Mesendoderm (in vitro differentiated cells): ENCODE results near the gene AQP12A.
A peak's percentile ranks its signal among the peaks of the same experiment; 100 is the strongest.
"Not testable (repeated sequence)": the region's sequence is repeated elsewhere in the genome, so short reads cannot be mapped to it uniquely, and the experiment has no call there.

ENCODE experiments used
- DNase-seq: peaks from one replicate; pipeline ENCODE4 v3.0.0; 2013
- H2AK5ac ChIP-seq: 2 replicates; pipeline ENCODE4 v1.6.1; 2013; ENCODE audit warnings: low read length, inconsistent platforms
- H2BK120ac ChIP-seq: 2 replicates; pipeline ENCODE4 v1.6.1; 2013; ENCODE audit warnings: low read depth, mild to moderate bottlenecking, low read length, moderate library complexity, mixed read lengths
- H2BK15ac ChIP-seq: replicated peaks from 2 replicates; pipeline ENCODE4 v1.6.1; 2013; ENCODE audit warnings: low read depth, mild to moderate bottlenecking, moderate library complexity
- H2BK5ac ChIP-seq: 2 replicates; pipeline ENCODE4 v1.6.1; 2013; ENCODE audit warnings: low read length, inconsistent platforms
- H3K18ac ChIP-seq: 2 replicates; pipeline ENCODE4 v1.6.1; 2013; ENCODE audit warnings: mild to moderate bottlenecking, low read length, mixed read lengths
- H3K23ac ChIP-seq: one replicate; pipeline ENCODE4 v1.6.1; 2013; ENCODE audit warnings: low read length
- H3K27ac ChIP-seq: 2 replicates; pipeline ENCODE4 v1.5.1; 2013; ENCODE audit warnings: low read depth, mild to moderate bottlenecking, inconsistent platforms, low read length, moderate library complexity
- H3K27me3 ChIP-seq: 2 replicates; pipeline ENCODE4 v1.6.1; 2013; ENCODE audit warnings: low read length, control low read depth, mild to moderate bottlenecking, inconsistent platforms; ENCODE audit not compliant: insufficient read depth, poor library complexity
- H3K36me3 ChIP-seq: 2 replicates; pipeline ENCODE4 v1.6.1; 2013; ENCODE audit warnings: low read length, inconsistent platforms; ENCODE audit not compliant: control insufficient read depth, insufficient read depth
- H3K4ac ChIP-seq: one replicate; pipeline ENCODE4 v1.6.1; 2013; ENCODE audit warnings: low read depth, mild to moderate bottlenecking, low read length, moderate library complexity
- H3K4me1 ChIP-seq: 2 replicates; pipeline ENCODE4 v1.6.1; 2013; ENCODE audit warnings: low read depth, low read length, inconsistent platforms; ENCODE audit not compliant: control insufficient read depth
- H3K4me2 ChIP-seq: 2 replicates; pipeline ENCODE4 v1.6.1; 2013; ENCODE audit warnings: low read length
- H3K4me3 ChIP-seq: 2 replicates; pipeline ENCODE4 v1.5.1; 2013; ENCODE audit warnings: mild to moderate bottlenecking, low read length
- H3K56ac ChIP-seq: one replicate; pipeline ENCODE4 v1.6.1; 2013; ENCODE audit warnings: low read length
- H3K79me1 ChIP-seq: 2 replicates; pipeline ENCODE4 v1.6.1; 2013; ENCODE audit warnings: low read length, inconsistent platforms
- H3K79me2 ChIP-seq: 2 replicates; pipeline ENCODE4 v1.6.1; 2013; ENCODE audit warnings: mild to moderate bottlenecking, low read length; ENCODE audit not compliant: control insufficient read depth, insufficient read depth
- H3K9ac ChIP-seq: 2 replicates; pipeline ENCODE4 v1.6.1; 2013; ENCODE audit warnings: low read length, inconsistent platforms
- H4K5ac ChIP-seq: one replicate; pipeline ENCODE4 v1.6.1; 2013; ENCODE audit warnings: low read length
- H4K8ac ChIP-seq: one replicate; pipeline ENCODE4 v1.6.1; 2013; ENCODE audit warnings: low read depth, mild to moderate bottlenecking, control low read depth, low read length, moderate library complexity
- WGBS: extraction: QIAGEN DNeasy Blood & Tissue Kit; methylation state at CpG from one replicate; pipeline ENCODE4 v1.1.7; 2013; ENCODE audit warnings: low lambda C conversion rate, missing lambda C conversion rate; ENCODE audit not compliant: insufficient coverage; ENCODE audit errors: extremely low coverage; 5-methylcytosine and 5-hydroxymethylcytosine counted together

AQP12A gene

GRCh38 chr2:240682431-240683224 lies 9.0 kb upstream of the AQP12A start, which contains the start of gene AQP12B:
AQP12B (minus strand) TSS chr2:240682885; CDS start chr2:240682837, 48 bp downstream.
- H4K5ac ChIP-seq, H3K4me2 ChIP-seq, H3K18ac ChIP-seq, H3K4me1 ChIP-seq, H2BK15ac ChIP-seq, H3K56ac ChIP-seq, H3K4ac ChIP-seq, H4K8ac ChIP-seq, H3K9ac ChIP-seq, DNase-seq, H3K4me3 ChIP-seq, H2AK5ac ChIP-seq, H3K23ac ChIP-seq, H3K27me3 ChIP-seq, H3K36me3 ChIP-seq, H3K79me2 ChIP-seq, H2BK5ac ChIP-seq, H3K27ac ChIP-seq, H2BK120ac ChIP-seq, H3K79me1 ChIP-seq: not testable (repeated sequence)
- WGBS, result no CpG with 5 or more reads among the region's 37 CpGs

- H3K27me3 ChIP-seq, H3K4me2 ChIP-seq: not testable (repeated sequence)
Measured at GRCh38 chr2:240683329-240683979, 8.2 kb upstream of the AQP12A start.

DNA sequence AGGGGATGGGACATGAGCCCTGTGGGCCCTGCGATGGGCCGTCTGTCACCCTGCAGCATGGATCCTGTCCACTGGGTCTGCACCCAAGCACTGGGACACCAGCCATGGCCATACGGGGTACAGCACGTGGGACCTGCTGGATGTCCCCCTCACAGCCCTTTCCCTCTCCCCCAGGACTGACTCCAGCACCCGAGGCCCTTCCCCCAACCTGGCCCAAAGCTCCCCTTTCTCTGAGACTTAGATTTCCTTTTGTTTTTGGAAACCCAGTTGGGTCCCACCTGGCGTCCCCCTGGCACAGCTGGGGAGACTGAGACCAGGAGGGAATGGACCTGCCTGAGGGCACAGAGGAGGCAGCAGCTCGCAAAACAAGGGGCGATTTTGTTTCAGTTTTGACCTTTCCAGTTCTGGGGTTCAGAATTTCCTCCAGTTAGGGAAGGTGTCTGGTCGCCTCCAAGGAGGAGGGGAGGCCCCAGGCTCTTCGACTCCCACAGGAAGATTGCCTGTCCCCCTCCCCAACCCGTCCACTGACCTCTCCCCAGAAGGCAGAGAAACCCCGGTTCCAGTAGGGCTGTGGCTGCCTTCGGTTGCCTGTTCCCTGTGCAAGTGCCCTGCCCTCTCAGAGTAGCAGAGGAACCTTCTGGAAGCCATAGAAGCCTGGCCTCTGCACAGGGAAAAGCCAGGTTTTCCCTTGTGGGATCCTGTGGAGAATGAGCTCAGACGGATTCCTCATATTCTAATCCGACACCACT lies 7.5 kb upstream of the AQP12A start:
- not testable (repeated sequence) for H4K5ac ChIP-seq, H2BK15ac ChIP-seq, H3K79me2 ChIP-seq, H3K79me1 ChIP-seq, DNase-seq, H2BK5ac ChIP-seq, H3K23ac ChIP-seq, H3K4me1 ChIP-seq, H4K8ac ChIP-seq, H3K4me3 ChIP-seq, H3K18ac ChIP-seq, H3K36me3 ChIP-seq, H3K4ac ChIP-seq, H3K27me3 ChIP-seq, H3K4me2 ChIP-seq, H3K9ac ChIP-seq, H3K27ac ChIP-seq, H2BK120ac ChIP-seq, H2AK5ac ChIP-seq, H3K56ac ChIP-seq
- no CpG with 5 or more reads among the region's 15 CpGs for WGBS

More at GRCh38 chr2:240683329-240683979, 8.2 kb upstream of the AQP12A start:
- H3K4me3 ChIP-seq, H3K56ac ChIP-seq, H3K4me1 ChIP-seq, H3K23ac ChIP-seq, H4K5ac ChIP-seq, DNase-seq, H3K79me1 ChIP-seq, H3K9ac ChIP-seq, H2AK5ac ChIP-seq, H3K36me3 ChIP-seq, H3K4ac ChIP-seq, H4K8ac ChIP-seq, H3K79me2 ChIP-seq, H2BK120ac ChIP-seq, H2BK5ac ChIP-seq, H2BK15ac ChIP-seq, H3K18ac ChIP-seq, H3K27ac ChIP-seq: not testable (repeated sequence)
- no CpG with 5 or more reads among the region's 15 CpGs for WGBS

DNA sequence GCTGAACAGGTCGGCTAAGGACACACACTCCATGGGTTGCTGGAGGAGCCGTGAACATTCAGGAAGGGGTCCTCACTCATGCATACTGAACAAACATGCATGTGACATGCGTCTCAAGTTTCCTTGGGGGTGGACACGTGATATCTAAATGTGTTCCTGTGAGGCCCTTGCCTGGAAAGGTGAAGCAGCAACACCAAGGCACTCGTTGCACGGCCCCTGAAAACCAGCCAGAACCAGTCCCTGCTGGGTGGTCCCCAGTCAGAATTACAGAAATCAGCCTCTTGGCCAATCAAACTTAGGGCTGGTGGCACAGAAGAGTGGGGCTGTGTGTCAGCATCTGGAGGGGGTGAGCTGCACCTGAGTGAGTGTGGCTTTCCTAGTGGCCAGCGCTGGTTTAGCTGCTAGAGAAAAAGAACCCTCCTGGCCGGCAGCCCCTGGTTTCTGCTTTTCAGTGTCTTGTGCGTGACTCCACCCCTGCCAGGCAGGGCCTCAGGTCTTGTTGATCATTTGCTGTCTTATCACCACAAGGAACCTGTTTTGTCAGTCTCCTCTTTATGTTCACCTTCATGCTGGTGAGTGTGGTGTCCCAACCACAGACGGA lies 5.8 kb upstream of the AQP12A start:
- Histone ChIP-seq H4K8ac (no peak overlapping the region), H2BK5ac (no peak overlapping the region), H3K79me1 (no peaks in the 10 kb centered on the region), H3K4ac (no peak overlapping the region), H3K27me3 (no peaks in the 10 kb centered on the region), H3K18ac (no peak overlapping the region), H3K27ac (no peak overlapping the region), H4K5ac (no peak overlapping the region), H2BK15ac (no peak overlapping the region), H3K79me2 (no peaks in the 10 kb centered on the region), H2AK5ac (no peak overlapping the region), H3K36me3 (no peaks in the 10 kb centered on the region), H3K56ac (no peak overlapping the region), H3K4me3 (no peak overlapping the region), H2BK120ac (no peak overlapping the region), H3K4me2 (no peak overlapping the region), H3K23ac (no peak overlapping the region), H3K9ac (no peak overlapping the region), H3K4me1 (no peaks in the 10 kb centered on the region)
- no CpG with 5 or more reads among the region's 10 CpGs for WGBS
- DNase-seq, result peak; percentile 65

GRCh38 chr2:240686460-240686859 lies 5.2 kb upstream of the AQP12A start:
- Histone ChIP-seq H3K4me2 (no peak overlapping the region), H3K27me3 (no peaks in the 10 kb centered on the region), H4K5ac (no peak overlapping the region), H4K8ac (no peak overlapping the region), H2AK5ac (no peak overlapping the region), H3K4me1 (no peaks in the 10 kb centered on the region), H3K18ac (no peak overlapping the region), H3K27ac (no peak overlapping the region), H3K9ac (no peak overlapping the region), H2BK120ac (no peak overlapping the region), H3K79me2 (no peaks in the 10 kb centered on the region), H3K23ac (no peak overlapping the region), H2BK15ac (no peak overlapping the region), H3K4me3 (no peak overlapping the region), H3K79me1 (no peaks in the 10 kb centered on the region), H3K56ac (no peak overlapping the region), H2BK5ac (no peak overlapping the region), H3K4ac (no peak overlapping the region), H3K36me3 (no peaks in the 10 kb centered on the region)
- WGBS, result no CpG with 5 or more reads among the region's 6 CpGs
- DNase-seq, result no peak
